Smooth muscle cell (in vitro differentiated cells): ENCODE results near the gene GPR3. TPM values are rescaled to one million over a fixed set of nuclear protein-coding genes. Genes with fewer than 3 reads are reported as not detected.
A peak's percentile ranks its signal among the peaks of the same experiment; 100 is the strongest.

Experiments
- DNase-seq: peaks from one replicate; lab custom pipeline; 2025; ENCODE audit not compliant: unreplicated experiment; lab: John Stamatoyannopoulos, UW
- H2AFZ ChIP-seq: fragments of 200-600 bp; sonication (generic); 2 replicates; pipeline ENCODE4 v1.6.0; 2016; ENCODE audit warnings: antibody characterized with exemption, low read depth, mild to moderate bottlenecking
- H3F3A ChIP-seq: fragments of 200-600 bp; sonication (generic); 2 replicates; pipeline ENCODE4 v1.6.0; 2017; ENCODE audit warnings: antibody characterized with exemption, low read depth
- H3K27ac ChIP-seq: fragments of 200-600 bp; sonication (generic); 2 replicates; pipeline ENCODE4 v1.5.1; 2016; ENCODE audit warnings: low read depth, mild to moderate bottlenecking
- H3K27me3 ChIP-seq: fragments of 200-600 bp; sonication (generic); 2 replicates; pipeline ENCODE4 v1.6.1; 2016; ENCODE audit warnings: low read depth, mild to moderate bottlenecking
- H3K36me3 ChIP-seq: fragments of 200-600 bp; sonication (generic); 2 replicates; pipeline ENCODE4 v1.5.1; 2016; ENCODE audit warnings: low read depth
- H3K4me1 ChIP-seq: fragments of 200-600 bp; sonication (generic); 2 replicates; pipeline ENCODE4 v1.5.1; 2016; ENCODE audit warnings: low read depth
- H3K4me2 ChIP-seq: fragments of 200-600 bp; sonication (generic); 2 replicates; pipeline ENCODE4 v1.6.0; 2016; ENCODE audit warnings: mild to moderate bottlenecking
- H3K4me3 ChIP-seq: fragments of 200-600 bp; sonication (generic); 2 replicates; pipeline ENCODE4 v1.5.1; 2016; ENCODE audit warnings: mild to moderate bottlenecking
- H3K79me2 ChIP-seq: fragments of 200-600 bp; sonication (generic); 2 replicates; pipeline ENCODE4 v1.6.0; 2016; ENCODE audit warnings: low read depth, mild to moderate bottlenecking
- H3K9ac ChIP-seq: fragments of 200-600 bp; sonication (generic); 2 replicates; pipeline ENCODE4 v1.6.0; 2016; ENCODE audit warnings: low read depth
- H3K9me3 ChIP-seq: fragments of 200-600 bp; sonication (generic); replicated peaks from 2 replicates; pipeline ENCODE4 v1.5.1; 2016; ENCODE audit warnings: low read depth
- H4K20me1 ChIP-seq: fragments of 200-600 bp; sonication (generic); 2 replicates; pipeline ENCODE4 v1.6.0; 2016; ENCODE audit warnings: low read depth
- CTCF ChIP-seq: fragments of 200-600 bp; sonication (generic); IDR thresholded peaks from 2 replicates; pipeline ENCODE4 v1.5.1; 2017; ENCODE audit warnings: borderline replicate concordance, mild to moderate bottlenecking, antibody characterized with exemption; ENCODE audit not compliant: insufficient read depth, poor library complexity, severe bottlenecking
- WGBS: methylation state at CpG from one replicate; pipeline ENCODE4 v1.1.7; 2016; ENCODE audit warnings: low lambda C conversion rate; 5-methylcytosine and 5-hydroxymethylcytosine counted together
- polyA plus RNA-seq: library from polyadenylated mRNA; unstranded; fragments of >200 nt; fragmentation: Nextera tagmentation; extraction: Ambion mirVana; gene quantifications from 2 replicates; pipeline ENCODE4 v1.2.1, GENCODE V29; 2016
- total RNA-seq: library from RNA; depleted of rRNA; stranded (reverse); fragments of >200 nt; gene quantifications from 2 replicates; pipeline ENCODE4 v1.2.3, GENCODE V29; 2014

GPR3 gene
- total and polyA plus RNA-seq, 2 experiments from 2014 or later, result 2.7 to 4.0 TPM

DNA sequence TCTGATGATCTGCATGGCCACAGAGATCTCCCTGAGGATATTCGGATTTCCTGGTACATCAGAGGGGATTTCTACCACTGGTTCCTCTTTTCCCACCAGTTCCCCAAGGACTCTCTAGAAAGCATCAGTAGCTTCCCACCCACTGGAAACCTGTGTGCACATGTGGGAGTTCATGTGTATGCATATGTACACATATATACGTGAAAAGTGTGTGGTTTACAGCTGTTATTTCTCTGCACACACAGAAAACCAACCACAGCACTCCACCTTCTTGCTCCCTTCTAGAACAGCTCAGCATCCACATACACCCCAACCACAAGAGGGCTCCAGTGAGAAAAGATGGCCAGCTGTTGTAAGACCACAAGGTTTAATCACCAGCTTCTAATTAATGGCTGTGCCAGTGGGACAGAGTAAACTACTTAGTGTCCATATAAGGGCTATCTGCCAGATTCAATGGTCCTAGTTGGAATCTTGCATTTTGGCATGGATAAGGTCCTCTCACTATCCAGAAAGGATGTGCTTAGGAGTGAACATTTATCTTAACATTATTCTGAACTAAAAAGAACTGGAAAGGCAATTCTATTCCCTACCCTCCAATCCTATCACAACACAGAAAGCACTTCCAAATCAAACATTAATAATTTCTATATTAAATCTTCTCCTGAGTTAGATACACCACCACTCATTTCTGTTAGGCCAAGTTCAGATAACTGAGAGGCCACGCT is 24.1 kb downstream of the GPR3 start:
- Histone ChIP-seq H3K4me2 (no peak overlapping the region), H3K9ac (no peak overlapping the region), H3K9me3 (no peaks in the 10 kb centered on the region), H3K27ac (no peak overlapping the region), H3K36me3 (peaks cover 12% of the 10 kb centered on the region), H4K20me1 (no peaks in the 10 kb centered on the region), H2AFZ (no peak overlapping the region), H3F3A (peaks cover 16% of the 10 kb centered on the region), H3K4me3 (no peak overlapping the region), H3K79me2 (peaks cover 24% of the 10 kb centered on the region), H3K27me3 (no peaks in the 10 kb centered on the region), H3K4me1 (peaks cover 20% of the 10 kb centered on the region)
- peak; percentile 56 for TF ChIP-seq CTCF
- DNase-seq, result no peak
- WGBS, result 90% methylated on average over 3 of the region's 3 CpGs

GRCh38 chr1:27417713-27418112 is 25.3 kb downstream of the GPR3 start:
- no peak overlapping the region for H3K4me3 ChIP-seq
- H3K4me2 ChIP-seq, result peak overlapping the region; percentile 50
- H3K79me2 ChIP-seq, result peaks cover 33% of the 10 kb centered on the region
- H3K27me3 ChIP-seq, result no peaks in the 10 kb centered on the region
- H3K36me3 ChIP-seq, result peaks cover 5% of the 10 kb centered on the region
- no peak for TF ChIP-seq CTCF
- DNase-seq, result no peak
- H3K9me3 ChIP-seq, result no peaks in the 10 kb centered on the region
- peak overlapping the region; percentile 8 for H3K9ac ChIP-seq
- H3K4me1 ChIP-seq, result peaks cover 20% of the 10 kb centered on the region
- no peaks in the 10 kb centered on the region for H4K20me1 ChIP-seq
- WGBS, result 96% methylated on average over 3 of the region's 3 CpGs
- H3K27ac ChIP-seq, result peak overlapping the region; percentile 97
- no peak overlapping the region for H2AFZ ChIP-seq
- H3F3A ChIP-seq, result peaks cover 16% of the 10 kb centered on the region

DNA sequence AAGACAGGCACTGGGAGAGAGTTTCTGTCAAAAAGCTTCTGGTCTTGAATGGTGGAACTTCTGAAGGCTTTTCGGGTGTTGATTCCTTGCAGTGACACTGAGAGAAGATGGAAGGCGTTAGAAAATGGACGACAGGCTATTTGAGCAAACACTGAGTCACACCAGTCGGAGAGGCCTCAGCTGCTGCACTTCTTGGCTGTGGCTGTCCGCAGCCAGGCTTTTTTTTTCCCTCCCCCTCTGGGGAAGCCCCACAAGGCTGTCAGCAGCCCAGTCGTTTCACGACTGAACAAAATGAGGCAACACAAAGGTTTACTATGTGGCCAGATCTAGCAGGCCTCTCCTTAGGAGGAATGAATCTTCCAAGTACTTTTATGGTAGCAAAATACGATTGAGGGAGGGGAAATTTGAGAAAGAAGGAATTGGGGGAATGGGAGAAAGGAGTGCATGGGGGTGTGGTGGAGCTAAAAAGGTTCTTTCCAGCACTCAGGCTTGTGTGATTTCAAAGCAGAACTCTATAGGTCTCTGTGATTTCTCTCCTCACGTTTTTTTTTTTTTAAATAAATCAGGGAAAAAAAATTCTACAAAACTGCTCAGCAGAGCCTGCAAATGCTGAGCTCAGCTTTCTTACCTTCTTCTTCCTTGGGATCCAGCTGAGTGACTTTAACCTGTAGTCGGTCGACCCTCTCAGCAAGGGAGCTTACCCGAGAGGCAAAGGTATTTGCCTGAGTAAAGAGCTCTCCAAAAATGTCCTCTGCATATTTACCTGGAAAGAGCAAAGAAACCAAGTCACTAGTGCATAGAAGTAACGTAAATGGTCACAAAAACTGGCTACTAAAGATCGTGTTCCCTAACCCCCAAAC is 26.1 kb downstream of the GPR3 start:
- H3K27me3 ChIP-seq, result no peaks in the 10 kb centered on the region
- H3K79me2 ChIP-seq, result peaks cover 39% of the 10 kb centered on the region
- no peak overlapping the region for H3K4me3 ChIP-seq
- peak; percentile 46 for DNase-seq
- H3F3A ChIP-seq, result peaks cover 16% of the 10 kb centered on the region
- TF ChIP-seq CTCF, result no peak
- peak overlapping the region; percentile 97 for H3K27ac ChIP-seq
- H2AFZ ChIP-seq, result peak overlapping the region; percentile 22
- peaks cover 5% of the 10 kb centered on the region for H4K20me1 ChIP-seq
- H3K9ac ChIP-seq, result peak overlapping the region; percentile 79
- WGBS, result 16% methylated on average over 14 of the region's 14 CpGs
- H3K36me3 ChIP-seq, result peaks cover 5% of the 10 kb centered on the region
- no peaks in the 10 kb centered on the region for H3K9me3 ChIP-seq
- H3K4me2 ChIP-seq, result peak overlapping the region; percentile 80
- peaks cover 20% of the 10 kb centered on the region for H3K4me1 ChIP-seq
